Mesenchymal stem cell (in vitro differentiated cells and primary cell): Measurements from ENCODE around the gene TRPC4.

Experiments
- DNase-seq: peaks from one replicate; pipeline ENCODE4 v3.0.0-alpha.2; 2013
- H2AFZ ChIP-seq: one replicate; pipeline ENCODE4 v1.6.1; 2013; ENCODE audit warnings: low read depth, mild to moderate bottlenecking, control low read depth, inconsistent platforms, low read length, moderate library complexity
- H2AK5ac ChIP-seq: 2 replicates; pipeline ENCODE4 v1.6.1; 2013; ENCODE audit warnings: low read length, moderate library complexity, mild to moderate bottlenecking, inconsistent platforms; ENCODE audit not compliant: severe bottlenecking
- H2BK120ac ChIP-seq: one replicate; pipeline ENCODE4 v1.6.1; 2013; ENCODE audit warnings: low read depth, mild to moderate bottlenecking, inconsistent platforms, low read length, moderate library complexity
- H2BK12ac ChIP-seq, 2 experiments: one replicate each; pipeline ENCODE4 v1.6.1; 2013; ENCODE audit warnings: inconsistent platforms in 2 of 2, low read length in 2 of 2, mild to moderate bottlenecking in 2 of 2, moderate library complexity in 2 of 2, control low read depth in 1 of 2
- H2BK15ac ChIP-seq: one replicate; pipeline ENCODE4 v1.6.1; 2013; ENCODE audit warnings: mild to moderate bottlenecking, low read depth, inconsistent platforms; ENCODE audit not compliant: poor library complexity, severe bottlenecking
- H2BK5ac ChIP-seq: 2 replicates; pipeline ENCODE4 v1.6.1; 2013; ENCODE audit warnings: low read depth, mild to moderate bottlenecking, low read length, control low read depth, inconsistent platforms; ENCODE audit not compliant: poor library complexity, severe bottlenecking
- H3K14ac ChIP-seq, 2 experiments: one replicate each; pipeline ENCODE4 v1.6.1; 2013; ENCODE audit warnings: inconsistent platforms in 2 of 2, low read length in 2 of 2, control low read depth in 1 of 2, mild to moderate bottlenecking in 1 of 2, moderate library complexity in 1 of 2
- H3K18ac ChIP-seq, 2 experiments: one replicate each; pipeline ENCODE4 v1.6.1; 2013; ENCODE audit warnings: inconsistent platforms in 2 of 2, low read length in 2 of 2, control low read depth in 1 of 2, low read depth in 1 of 2, mild to moderate bottlenecking in 1 of 2
- H3K23ac ChIP-seq, 2 experiments: one replicate each; pipeline ENCODE4 v1.6.1; 2013; ENCODE audit warnings: inconsistent platforms in 2 of 2, low read length in 2 of 2, mild to moderate bottlenecking in 2 of 2, moderate library complexity in 2 of 2, control low read depth in 1 of 2
- H3K27ac ChIP-seq: 2 replicates; pipeline ENCODE4 v1.5.1; 2013; ENCODE audit warnings: mild to moderate bottlenecking, moderate library complexity, low read length, control low read depth, inconsistent platforms; ENCODE audit not compliant: poor library complexity, severe bottlenecking
- H3K27me3 ChIP-seq, 2 experiments: 2 replicates each; pipeline versions ENCODE4 v1.6.1 to v1.7.0; 2013; ENCODE audit warnings: low read length in 2 of 2, mild to moderate bottlenecking in 2 of 2, moderate library complexity in 2 of 2, control low read depth in 1 of 2, inconsistent platforms in 1 of 2; ENCODE audit not compliant: control insufficient read depth in 1 of 2, insufficient read depth in 1 of 2
- H3K36me3 ChIP-seq, 2 experiments: 2 replicates each; pipeline versions ENCODE4 v1.6.1 to v1.7.0; 2013; ENCODE audit warnings: low read length in 2 of 2, control low read depth in 1 of 2, inconsistent platforms in 1 of 2, low read depth in 1 of 2, mild to moderate bottlenecking in 1 of 2; ENCODE audit not compliant: insufficient read depth in 2 of 2, control insufficient read depth in 1 of 2
- H3K4ac ChIP-seq, 2 experiments: one replicate each; pipeline ENCODE4 v1.6.1; 2013; ENCODE audit warnings: inconsistent platforms in 2 of 2, low read length in 2 of 2, mild to moderate bottlenecking in 2 of 2, moderate library complexity in 2 of 2, control low read depth in 1 of 2, low read depth in 1 of 2
- H3K4me1 ChIP-seq: 2 replicates; pipeline ENCODE4 v1.6.1; 2013; ENCODE audit warnings: low read depth, low read length, control low read depth; ENCODE audit not compliant: control insufficient read depth, insufficient read depth
- H3K4me2 ChIP-seq: 2 replicates; pipeline ENCODE4 v1.6.1; 2013; ENCODE audit warnings: low read length, mild to moderate bottlenecking, inconsistent platforms; ENCODE audit not compliant: poor library complexity, severe bottlenecking
- H3K4me3 ChIP-seq, 2 experiments: 2 replicates each; pipeline versions ENCODE4 v1.5.1 to v1.7.0; 2013; ENCODE audit warnings: low read length in 2 of 2, mild to moderate bottlenecking in 2 of 2, control low read depth in 1 of 2, low read depth in 1 of 2; ENCODE audit not compliant: insufficient read depth in 1 of 2
- H3K79me1 ChIP-seq: replicated peaks from 2 replicates; pipeline ENCODE4 v1.6.1; 2013; ENCODE audit warnings: mild to moderate bottlenecking, control low read depth, low read length, inconsistent platforms; ENCODE audit not compliant: poor library complexity, severe bottlenecking
- H3K9ac ChIP-seq: 2 replicates; pipeline ENCODE4 v1.7.0; 2013; ENCODE audit warnings: mild to moderate bottlenecking, low read length, moderate library complexity
- H3K9me3 ChIP-seq: 2 replicates; pipeline ENCODE4 v1.7.0; 2013; ENCODE audit warnings: mild to moderate bottlenecking, low read length; ENCODE audit not compliant: control insufficient read depth
- H4K8ac ChIP-seq: one replicate; pipeline ENCODE4 v1.6.1; 2013; ENCODE audit warnings: inconsistent platforms, mild to moderate bottlenecking, low read length, moderate library complexity
- H4K91ac ChIP-seq: one replicate; pipeline ENCODE4 v1.6.1; 2013; ENCODE audit warnings: mild to moderate bottlenecking, low read length, inconsistent platforms
- WGBS: methylation state at CpG from one replicate; pipeline ENCODE4 v1.1.7; 2013; ENCODE audit warnings: mixed read lengths; 5-methylcytosine and 5-hydroxymethylcytosine counted together

The TRPC4 gene

GRCh38 chr13:37662624-37663023 is 206.9 kb downstream of the TRPC4 start:
- H3K4ac ChIP-seq = no peak overlapping the region
- H3K14ac ChIP-seq = no peak overlapping the region
- H2BK15ac ChIP-seq = no peak overlapping the region
- H2AFZ ChIP-seq = no peak overlapping the region
- H3K4me1 ChIP-seq = no peaks in the 10 kb centered on the region
- no peaks in the 10 kb centered on the region for H3K36me3 ChIP-seq
- H4K91ac ChIP-seq = no peak overlapping the region
- DNase-seq = no peak
- 100% methylated on average over 2 of the region's 3 CpGs for WGBS
- no peak overlapping the region for H3K9ac ChIP-seq
- no peaks in the 10 kb centered on the region for H3K27me3 ChIP-seq
- H4K8ac ChIP-seq = no peak overlapping the region
- no peak overlapping the region for H2BK5ac ChIP-seq
- no peak overlapping the region for H3K23ac ChIP-seq
- peak overlapping the region in 1 of 2 experiments; percentile 24 for H3K18ac ChIP-seq
- no peak overlapping the region for H3K4me3 ChIP-seq
- no peaks in the 10 kb centered on the region for H3K9me3 ChIP-seq
- no peak overlapping the region for H3K27ac ChIP-seq
- no peak overlapping the region for H2BK12ac ChIP-seq
- no peaks in the 10 kb centered on the region for H3K79me1 ChIP-seq
- H3K4me2 ChIP-seq = no peak overlapping the region
- no peak overlapping the region for H2BK120ac ChIP-seq
- no peak overlapping the region for H2AK5ac ChIP-seq

GRCh38 chr13:37657956-37658355 is 211.6 kb downstream of the TRPC4 start:
- H4K91ac ChIP-seq = no peak overlapping the region
- no peak overlapping the region for H3K18ac ChIP-seq
- H2BK120ac ChIP-seq = no peak overlapping the region
- no peaks in the 10 kb centered on the region for H3K36me3 ChIP-seq
- no peak overlapping the region for H2AK5ac ChIP-seq
- no peaks in the 10 kb centered on the region for H3K79me1 ChIP-seq
- H3K14ac ChIP-seq = no peak overlapping the region
- no CpG with 5 or more reads among the region's 1 CpG for WGBS
- no peaks in the 10 kb centered on the region for H3K9me3 ChIP-seq
- no peak overlapping the region for H3K4me3 ChIP-seq
- H3K27me3 ChIP-seq = no peaks in the 10 kb centered on the region
- no peak for DNase-seq
- H3K4ac ChIP-seq = no peak overlapping the region
- no peak overlapping the region for H3K27ac ChIP-seq
- H2BK12ac ChIP-seq = no peak overlapping the region
- no peak overlapping the region for H4K8ac ChIP-seq
- H3K4me1 ChIP-seq = no peaks in the 10 kb centered on the region
- H2AFZ ChIP-seq = no peak overlapping the region
- no peak overlapping the region for H3K9ac ChIP-seq
- no peak overlapping the region for H3K23ac ChIP-seq
- H2BK15ac ChIP-seq = no peak overlapping the region
- H3K4me2 ChIP-seq = no peak overlapping the region
- no peak overlapping the region for H2BK5ac ChIP-seq

- Histone ChIP-seq H3K36me3 (no peaks in the 10 kb centered on the region), H4K91ac (no peak overlapping the region), H2BK5ac (no peak overlapping the region), H3K79me1 (no peaks in the 10 kb centered on the region), H3K27me3 (no peaks in the 10 kb centered on the region), H3K9me3 (no peaks in the 10 kb centered on the region), H4K8ac (no peak overlapping the region), H3K14ac (no peak overlapping the region), H3K4ac (no peak overlapping the region), H2BK12ac (no peak overlapping the region), H3K4me2 (no peak overlapping the region), H2AFZ (no peak overlapping the region), H2BK15ac (no peak overlapping the region), H3K4me3 (no peak overlapping the region), H3K23ac (no peak overlapping the region), H3K4me1 (no peaks in the 10 kb centered on the region), H3K9ac (peak overlapping the region; percentile 70), H2AK5ac (no peak overlapping the region), H2BK120ac (no peak overlapping the region), H3K18ac (no peak overlapping the region), H3K27ac (peak overlapping the region; percentile 91)
- WGBS = 83% methylated on average over 1 of the region's 2 CpGs
- peak; percentile 27 for DNase-seq
Measured at GRCh38 chr13:37657134-37657533, 212.4 kb downstream of the TRPC4 start.

- H3K4me1 ChIP-seq = no peaks in the 10 kb centered on the region
- peak overlapping the region; percentile 74 for H2AK5ac ChIP-seq
- H3K4ac ChIP-seq = no peak overlapping the region
- H2BK12ac ChIP-seq = no peak overlapping the region
- no peak overlapping the region for H4K8ac ChIP-seq
- H3K18ac ChIP-seq = no peak overlapping the region
- H3K4me3 ChIP-seq = no peak overlapping the region
- 0% methylated on average over 4 of the region's 7 CpGs for WGBS
- no peak overlapping the region for H3K23ac ChIP-seq
- H3K27me3 ChIP-seq = no peaks in the 10 kb centered on the region
- peak overlapping the region; percentile 91 for H3K27ac ChIP-seq
- H2BK15ac ChIP-seq = no peak overlapping the region
- peak; percentile 97 for DNase-seq
- no peak overlapping the region for H3K4me2 ChIP-seq
- H2BK5ac ChIP-seq = peak overlapping the region; percentile 36
- H3K79me1 ChIP-seq = no peaks in the 10 kb centered on the region
- H3K36me3 ChIP-seq = no peaks in the 10 kb centered on the region
- H2BK120ac ChIP-seq = no peak overlapping the region
- H4K91ac ChIP-seq = peak overlapping the region; percentile 25
- H3K14ac ChIP-seq = no peak overlapping the region
- H2AFZ ChIP-seq = no peak overlapping the region
- peak overlapping the region; percentile 77 for H3K9ac ChIP-seq
- H3K9me3 ChIP-seq = no peaks in the 10 kb centered on the region
Measured at GRCh38 chr13:37656247-37656940, 213.2 kb downstream of the TRPC4 start.
